Ovary (tissue), 9 donors: ENCODE data around the gene GPR4. TPM values are rescaled to one million over a fixed set of nuclear protein-coding genes. Genes with fewer than 3 reads are reported as not detected.

Source experiments
- DNase-seq, 5 donors: peaks; one replicate each; pipeline ENCODE4 v3.0.0-alpha.2; 2019 to 2020
- H3K27ac ChIP-seq, 2 donors: fragments of 200-600 bp; one replicate each; pipeline versions ENCODE4 v1.5.1 to v1.8.0; 2019 to 2022
- H3K27me3 ChIP-seq: fragments of 200-600 bp; one replicate; pipeline ENCODE4 v1.8.0; 2022
- H3K36me3 ChIP-seq: fragments of 200-600 bp; sonication (generic); one replicate; pipeline ENCODE4 v1.5.1; 2019
- H3K4me1 ChIP-seq: one replicate; pipeline ENCODE4 v1.8.1; 2013; ENCODE audit warnings: mild to moderate bottlenecking, moderate library complexity; ENCODE audit not compliant: insufficient read depth
- H3K4me3 ChIP-seq: fragments of 200-600 bp; sonication (generic); one replicate; pipeline ENCODE4 v1.5.1; 2017
- H3K9me3 ChIP-seq, 2 donors: fragments of 200-600 bp in 1 of 2; sonication (generic) in 1 of 2; one replicate each; pipeline versions ENCODE4 v1.5.1 to v1.8.1; 2013 to 2019; ENCODE audit warnings: mild to moderate bottlenecking in 1 of 2, moderate library complexity in 1 of 2
- EP300 ChIP-seq: sonication (generic); formaldehyde crosslinking; IDR thresholded peaks from one replicate; pipeline ENCODE4 v1.6.1; 2017; ENCODE audit warnings: antibody characterized with exemption
- POLR2A ChIP-seq: fragments of 450-650 bp; IDR thresholded peaks from one replicate; pipeline ENCODE4 v1.6.1; 2017; ENCODE audit warnings: antibody characterized with exemption, mild to moderate bottlenecking, moderate library complexity
- WGBS, 3 donors: extraction: QIAGEN DNeasy Blood & Tissue Kit in 1 of 3; methylation state at CpG; one replicate each; pipeline versions ENCODE4 v1.1.5 to v1.1.7; 2013 to 2017; 5-methylcytosine and 5-hydroxymethylcytosine counted together
- intact Hi-C, 4 donors: fragments of 100-400 bp; cut with DNase I; formaldehyde crosslinking; loops; one replicate each; pipeline versions ENCODE4 v1.11.0 to v1.15.1; 2022 to 2023
- polyA plus RNA-seq, 2 donors: library from polyadenylated mRNA; stranded (reverse); fragments of 200-250 nt in 1 of 2; fragments of 350-450 nt in 1 of 2; fragmentation: Illumina TruSeq in 1 of 2; extraction: RNeasy Lipid Tissue Mini Kit (QIAGEN cat#74804) in 1 of 2; gene quantifications; one replicate each; pipeline ENCODE4 v1.2.3, GENCODE V29; 2013 to 2014
- total RNA-seq, 7 donors: library from RNA; depleted of rRNA in 2 of 7; stranded (reverse); fragments of >200 nt in 2 of 7; fragmentation: NEBNext Ultra II Directional in 3 of 7; extraction: Animal tissue kit (Norgen Biotek cat#: 25700) in 3 of 7; gene quantifications; one replicate each; pipeline versions ENCODE4 v1.1.0 to v1.2.4, GENCODE V29; 2016 to 2023
- TF ChIP-seq, protein P1 (sequence below), 3 donors: fragments of 450-650 bp in 2 of 3; fragments of 200-600 bp in 1 of 3; IDR thresholded peaks; one replicate each; pipeline versions ENCODE4 v1.5.1 to v1.8.0; 2016 to 2022; ENCODE audit warnings: antibody characterized with exemption in 3 of 3, mild to moderate bottlenecking in 1 of 3
- donor health status: DM: no; HTN: no; CAD: no; lungs with moderate emphysema.
- donor health status: DM: no; HTN: no; CAD: no.
- donor health status: Bipolar disorder and iron deficiency.
- donor health status: DM: yes; HTN: yes; CAD: no.
- donor health status: DM: no; HTN: no; CAD: no.
- donor health status: DM: yes; HTN: yes; CAD: no.

The GPR4 gene
- total and polyA plus RNA-seq, 9 donors = 0.60 to 11.9 (median 3.0) TPM

DNA sequence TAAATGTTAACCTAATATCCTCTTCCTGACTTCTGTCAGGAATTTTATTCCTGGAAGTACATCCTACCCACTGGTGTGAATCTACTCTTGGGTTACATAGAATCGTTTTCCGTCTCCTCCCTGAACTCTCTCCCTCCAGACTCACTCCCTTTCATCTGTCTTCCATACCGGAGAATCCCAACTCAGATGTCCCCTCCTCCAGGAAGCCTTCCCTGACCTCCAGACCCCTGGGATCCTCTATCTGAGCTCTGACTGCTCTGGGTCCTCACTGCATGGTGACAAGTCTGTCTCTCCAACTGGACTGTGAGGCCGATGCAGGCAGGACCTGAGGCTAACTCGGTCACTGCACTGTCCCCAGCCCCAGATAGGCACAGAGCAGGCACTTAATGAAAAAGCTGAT is 42.0 kb downstream of the GPR4 start:
- WGBS, 3 donors = 88 to 96% (median 88%) methylated on average over 5 of the region's 5 CpGs
- no peak for TF ChIP-seq POLR2A
- H3K27ac ChIP-seq = no peak overlapping the region
- no peaks in the 10 kb centered on the region for H3K36me3 ChIP-seq
- H3K9me3 ChIP-seq = no peaks in the 10 kb centered on the region
- DNase-seq = no peak
- intact Hi-C loops = no loop called here
- H3K4me3 ChIP-seq = no peak overlapping the region
- H3K27me3 ChIP-seq = no peaks in the 10 kb centered on the region
- no peaks in the 10 kb centered on the region for H3K4me1 ChIP-seq

DNA sequence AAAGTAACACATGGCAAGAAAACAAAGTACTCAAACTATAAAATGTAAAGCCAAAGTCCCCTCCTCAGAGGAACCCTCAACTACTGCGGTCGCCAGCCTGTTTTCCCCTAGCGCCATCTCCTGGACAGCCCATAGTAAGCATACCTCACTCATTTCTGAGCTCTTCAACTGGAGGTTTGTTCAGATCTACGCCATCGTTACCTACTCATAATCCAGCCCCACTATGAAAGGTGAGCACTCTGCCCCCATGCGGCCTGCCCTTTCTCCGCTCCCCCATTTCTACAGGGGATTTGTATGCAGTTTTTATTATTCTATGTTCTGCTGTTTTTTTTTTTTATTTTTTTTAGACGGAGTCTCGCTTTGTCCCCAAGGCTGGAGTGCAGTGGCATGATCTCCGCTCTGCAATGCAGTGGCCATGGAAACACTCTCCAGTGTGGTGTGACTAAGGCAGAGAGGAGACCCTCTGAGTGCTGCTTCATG is 43.6 kb downstream of the GPR4 start:
- H3K4me1 ChIP-seq = no peaks in the 10 kb centered on the region
- no peaks in the 10 kb centered on the region for H3K36me3 ChIP-seq
- 54 to 59% (median 57%) methylated on average over 10 of the region's 10 CpGs for WGBS, 3 donors
- TF ChIP-seq, protein P1, sequence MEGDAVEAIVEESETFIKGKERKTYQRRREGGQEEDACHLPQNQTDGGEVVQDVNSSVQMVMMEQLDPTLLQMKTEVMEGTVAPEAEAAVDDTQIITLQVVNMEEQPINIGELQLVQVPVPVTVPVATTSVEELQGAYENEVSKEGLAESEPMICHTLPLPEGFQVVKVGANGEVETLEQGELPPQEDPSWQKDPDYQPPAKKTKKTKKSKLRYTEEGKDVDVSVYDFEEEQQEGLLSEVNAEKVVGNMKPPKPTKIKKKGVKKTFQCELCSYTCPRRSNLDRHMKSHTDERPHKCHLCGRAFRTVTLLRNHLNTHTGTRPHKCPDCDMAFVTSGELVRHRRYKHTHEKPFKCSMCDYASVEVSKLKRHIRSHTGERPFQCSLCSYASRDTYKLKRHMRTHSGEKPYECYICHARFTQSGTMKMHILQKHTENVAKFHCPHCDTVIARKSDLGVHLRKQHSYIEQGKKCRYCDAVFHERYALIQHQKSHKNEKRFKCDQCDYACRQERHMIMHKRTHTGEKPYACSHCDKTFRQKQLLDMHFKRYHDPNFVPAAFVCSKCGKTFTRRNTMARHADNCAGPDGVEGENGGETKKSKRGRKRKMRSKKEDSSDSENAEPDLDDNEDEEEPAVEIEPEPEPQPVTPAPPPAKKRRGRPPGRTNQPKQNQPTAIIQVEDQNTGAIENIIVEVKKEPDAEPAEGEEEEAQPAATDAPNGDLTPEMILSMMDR (IDR thresholded peaks at IDR 0.05) = no peak
- no peak for TF ChIP-seq EP300
- no peak for TF ChIP-seq POLR2A
- H3K4me3 ChIP-seq = no peak overlapping the region
- H3K27me3 ChIP-seq = no peaks in the 10 kb centered on the region
- no peak for DNase-seq
- intact Hi-C loops = no loop called here
- H3K9me3 ChIP-seq = no peaks in the 10 kb centered on the region
- no peak overlapping the region for H3K27ac ChIP-seq

DNA sequence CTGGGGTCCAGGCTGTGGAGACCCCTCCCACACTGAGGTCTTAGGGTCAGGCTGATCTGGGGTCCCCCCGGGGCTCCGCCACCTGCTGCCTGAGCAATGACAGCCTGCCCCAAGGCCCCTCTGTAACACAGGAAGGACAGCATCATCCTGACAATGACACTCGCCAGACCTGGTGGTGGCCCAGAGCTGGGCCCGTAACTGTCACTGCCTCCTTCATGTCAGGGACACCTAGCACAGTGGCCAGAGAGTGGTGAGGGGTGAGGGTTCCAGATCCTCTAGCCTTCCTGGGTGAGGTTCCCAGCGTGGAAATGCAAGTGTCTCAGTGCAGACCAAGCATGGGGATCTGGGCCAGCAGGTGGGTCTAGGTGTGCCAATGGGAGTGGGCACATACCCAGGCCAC is 45.2 kb downstream of the GPR4 start:
- no peak overlapping the region for H3K4me3 ChIP-seq
- DNase-seq = no peak

DNA sequence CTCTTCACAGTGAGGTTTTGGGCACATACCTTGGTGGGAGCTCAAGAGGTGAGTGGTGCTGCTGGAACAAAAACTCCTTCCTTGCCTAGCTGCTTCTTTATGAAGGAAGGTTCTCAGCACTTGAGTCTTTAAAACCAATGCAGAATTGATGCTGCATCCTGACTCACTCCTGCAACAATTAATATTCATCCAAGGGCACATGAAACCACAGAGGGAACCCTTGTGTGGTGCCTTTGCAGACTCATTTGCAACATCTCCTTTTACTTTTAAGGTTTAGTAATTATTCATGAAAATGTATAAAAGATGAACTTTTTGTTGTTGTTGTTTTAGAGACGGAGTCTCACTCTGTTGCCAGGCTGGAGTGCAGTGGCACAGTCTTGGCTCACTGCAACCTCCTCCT is 47.5 kb downstream of the GPR4 start:
- intact Hi-C loops = no loop called here

More for the DNA sequence above, 45.2 kb downstream of the GPR4 start:
- Histone ChIP-seq H3K4me1 (no peaks in the 10 kb centered on the region), H3K36me3 (no peaks in the 10 kb centered on the region), H3K27ac (no peak overlapping the region), H3K27me3 (no peaks in the 10 kb centered on the region), H3K9me3 (no peaks in the 10 kb centered on the region)
- 80 to 94% (median 87%) methylated on average over 3 to 5 of the region's 5 CpGs for WGBS, 3 donors
- intact Hi-C loops = no loop called here
- TF ChIP-seq EP300 = no peak
- TF ChIP-seq, protein P1 (IDR thresholded peaks at IDR 0.05) = no peak
- no peak for TF ChIP-seq POLR2A

DNA sequence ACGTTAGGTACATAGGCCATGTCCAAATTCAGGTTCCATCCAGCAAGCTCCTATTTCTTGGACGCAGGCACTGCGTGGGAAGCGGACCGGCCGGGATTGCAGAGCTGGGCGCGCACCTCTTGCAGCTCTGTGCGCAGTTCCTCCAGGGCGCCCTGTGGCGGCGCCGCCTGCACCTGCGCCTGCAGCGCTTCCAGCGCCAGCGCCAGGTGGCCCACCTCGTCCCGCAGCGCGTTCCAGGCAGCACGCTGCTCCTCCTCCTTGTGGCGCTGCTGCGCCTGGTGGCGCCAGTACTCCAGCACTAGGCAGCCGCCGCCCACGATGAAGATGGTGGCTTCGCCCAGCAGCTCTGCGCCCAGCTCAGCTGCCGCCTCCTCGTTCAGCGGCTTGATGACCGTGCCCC is 48.5 kb downstream of the GPR4 start:
- 71 to 76% (median 75%) methylated on average over 34 of the region's 34 CpGs for WGBS, 3 donors
- no peak for TF ChIP-seq POLR2A
- TF ChIP-seq, protein P1 (IDR thresholded peaks at IDR 0.05) = no peak
- no peak for TF ChIP-seq EP300
- intact Hi-C loops = no loop called here
- no peak overlapping the region for H3K4me3 ChIP-seq
- DNase-seq = no peak
- no peaks in the 10 kb centered on the region for H3K27me3 ChIP-seq
- H3K27ac ChIP-seq = no peak overlapping the region
- no peaks in the 10 kb centered on the region for H3K9me3 ChIP-seq
- no peaks in the 10 kb centered on the region for H3K4me1 ChIP-seq
- H3K36me3 ChIP-seq = no peaks in the 10 kb centered on the region

More for the DNA sequence above, 47.5 kb downstream of the GPR4 start:
- no peaks in the 10 kb centered on the region for H3K27me3 ChIP-seq
- no peak overlapping the region for H3K27ac ChIP-seq
- no peaks in the 10 kb centered on the region for H3K9me3 ChIP-seq
- no peaks in the 10 kb centered on the region for H3K4me1 ChIP-seq
- 73 to 79% (median 79%) methylated on average over 1 of the region's 1 CpG for WGBS, 3 donors
- DNase-seq = no peak
- no peak overlapping the region for H3K4me3 ChIP-seq
- TF ChIP-seq POLR2A = no peak
- no peak for TF ChIP-seq EP300
- TF ChIP-seq, protein P1 (IDR thresholded peaks at IDR 0.05) = no peak
- H3K36me3 ChIP-seq = no peaks in the 10 kb centered on the region
